DND-41 (cell line): ENCODE measurements around the gene GBX1.

Experiments
- CTCF ChIP-seq: IDR thresholded peaks from 2 replicates; pipeline ENCODE4 v1.5.1; 2012; ENCODE audit warnings: borderline replicate concordance, low read length, moderate library complexity, mild to moderate bottlenecking; ENCODE audit not compliant: poor library complexity, severe bottlenecking; ENCODE audit errors: extremely low read depth
- EZH2 ChIP-seq: IDR thresholded peaks from 3 replicates; pipeline ENCODE4 v1.6.1; 2012; ENCODE audit warnings: borderline replicate concordance, low read depth, mild to moderate bottlenecking, moderate library complexity, low read length, inconsistent platforms; ENCODE audit not compliant: severe bottlenecking

DNA sequence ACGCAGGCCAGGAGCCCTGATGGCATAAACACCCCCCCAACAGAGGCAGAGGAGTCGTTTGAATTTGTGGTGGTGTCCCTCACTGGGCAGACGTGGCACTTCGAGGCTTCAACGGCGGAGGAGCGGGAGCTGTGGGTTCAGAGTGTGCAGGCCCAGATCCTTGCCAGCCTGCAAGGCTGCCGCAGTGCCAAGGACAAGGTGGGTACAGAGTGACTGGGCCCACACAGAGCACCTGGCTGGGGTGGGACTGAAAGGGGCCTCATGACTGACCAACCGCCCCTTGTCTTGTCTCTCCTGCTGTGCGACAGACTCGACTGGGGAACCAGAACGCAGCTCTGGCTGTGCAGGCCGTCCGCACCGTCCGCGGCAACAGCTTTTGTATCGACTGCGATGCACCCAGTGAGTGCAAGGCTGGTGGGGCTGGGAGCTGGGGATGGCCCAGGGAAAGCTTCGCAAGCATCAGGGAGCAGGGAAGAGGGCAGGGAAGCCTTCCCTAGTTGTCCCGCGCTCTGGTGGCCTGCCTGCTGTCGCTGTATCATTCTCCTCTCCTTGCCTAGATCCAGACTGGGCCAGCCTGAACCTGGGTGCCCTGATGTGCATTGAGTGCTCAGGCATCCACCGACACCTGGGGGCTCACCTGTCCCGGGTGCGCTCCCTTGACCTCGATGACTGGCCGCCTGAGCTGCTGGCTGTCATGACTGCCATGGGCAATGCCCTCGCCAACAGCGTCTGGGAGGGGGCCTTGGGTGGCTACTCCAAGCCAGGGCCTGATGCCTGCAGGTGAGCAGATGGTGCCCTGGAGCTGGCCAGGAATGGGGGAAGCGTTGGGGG lies 25.4 kb downstream of the GBX1 start:
- TF ChIP-seq CTCF (no peak), EZH2 (no peak)
